Lower leg skin (tissue), 4 donors: Measurements from ENCODE around the gene UTF1. TPM values are rescaled to one million over a fixed set of nuclear protein-coding genes. Genes with fewer than 3 reads are reported as not detected.

Experiments used
- DNase-seq, 2 donors: peaks; one replicate each; pipeline ENCODE4 v3.0.0-alpha.2; 2019; ENCODE audit warnings: low spot score in 2 of 2
- H3K4me3 ChIP-seq: fragments of 200-600 bp; sonication (generic); 2 replicates; pipeline ENCODE4 v1.5.1; 2017; ENCODE audit warnings: mild to moderate bottlenecking, low read depth; ENCODE audit not compliant: poor library complexity, severe bottlenecking
- POLR2A ChIP-seq, 2 donors: fragments of 450-650 bp; IDR thresholded peaks; one replicate each; pipeline ENCODE4 v1.6.1; 2016 to 2017; ENCODE audit warnings: antibody characterized with exemption in 2 of 2, mild to moderate bottlenecking in 1 of 2, moderate library complexity in 1 of 2
- WGBS, 2 donors: methylation state at CpG; one replicate each; pipeline ENCODE4 v1.1.5; 2018; 5-methylcytosine and 5-hydroxymethylcytosine counted together
- intact Hi-C: fragments of 100-400 bp; cut with DNase I; formaldehyde crosslinking; loops from one replicate; pipeline ENCODE4 v1.15.0; 2023; ENCODE audit warnings: low total_unique reads
- total RNA-seq, 4 donors: library from RNA; depleted of rRNA; stranded (reverse); fragments of >200 nt; gene quantifications; one replicate each; pipeline ENCODE4 v1.1.0, GENCODE V29; 2016
- TF ChIP-seq, protein P1 (sequence below), 3 donors: fragments of 450-650 bp; IDR thresholded peaks; one replicate each; pipeline ENCODE4 v1.5.1; 2016; ENCODE audit warnings: antibody characterized with exemption in 3 of 3, mild to moderate bottlenecking in 3 of 3, moderate library complexity in 2 of 3

Gene UTF1
- total RNA-seq, 4 donors from 2014 or later = not detected

DNA sequence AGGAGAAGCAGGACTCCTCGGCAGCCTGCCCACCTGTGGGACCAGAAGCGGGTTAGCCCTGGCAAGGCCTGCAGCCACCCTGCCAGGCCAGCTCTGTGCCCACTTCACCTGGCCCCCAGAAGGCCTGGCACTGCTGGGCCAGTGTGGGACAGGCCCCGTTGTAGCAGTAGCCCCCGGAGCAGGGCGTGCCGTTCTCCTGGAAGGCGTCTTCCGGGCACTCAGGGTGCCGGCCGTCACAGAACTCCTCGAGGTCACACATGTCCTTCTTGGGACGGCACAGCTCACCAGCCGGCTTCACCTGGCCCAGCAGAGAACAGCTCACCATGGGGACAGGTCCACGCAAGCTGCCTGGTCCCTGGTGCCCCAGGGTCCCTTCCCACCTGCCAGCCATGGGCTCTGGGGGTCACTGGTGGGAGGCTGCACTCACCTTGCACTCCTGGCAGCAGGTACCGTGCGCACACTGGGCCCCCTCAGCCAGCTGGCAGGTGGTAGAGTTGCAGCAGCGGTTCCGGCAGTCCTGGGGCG lies 40.8 kb downstream of the UTF1 start:
- DNase-seq = no peak
- WGBS, 2 donors = 82 to 84% methylated on average over 8 to 19 of the region's 19 CpGs
- intact Hi-C loops = no loop called here
- no peak for TF ChIP-seq POLR2A (IDR thresholded peaks at IDR 0.05)
- TF ChIP-seq, protein P1, sequence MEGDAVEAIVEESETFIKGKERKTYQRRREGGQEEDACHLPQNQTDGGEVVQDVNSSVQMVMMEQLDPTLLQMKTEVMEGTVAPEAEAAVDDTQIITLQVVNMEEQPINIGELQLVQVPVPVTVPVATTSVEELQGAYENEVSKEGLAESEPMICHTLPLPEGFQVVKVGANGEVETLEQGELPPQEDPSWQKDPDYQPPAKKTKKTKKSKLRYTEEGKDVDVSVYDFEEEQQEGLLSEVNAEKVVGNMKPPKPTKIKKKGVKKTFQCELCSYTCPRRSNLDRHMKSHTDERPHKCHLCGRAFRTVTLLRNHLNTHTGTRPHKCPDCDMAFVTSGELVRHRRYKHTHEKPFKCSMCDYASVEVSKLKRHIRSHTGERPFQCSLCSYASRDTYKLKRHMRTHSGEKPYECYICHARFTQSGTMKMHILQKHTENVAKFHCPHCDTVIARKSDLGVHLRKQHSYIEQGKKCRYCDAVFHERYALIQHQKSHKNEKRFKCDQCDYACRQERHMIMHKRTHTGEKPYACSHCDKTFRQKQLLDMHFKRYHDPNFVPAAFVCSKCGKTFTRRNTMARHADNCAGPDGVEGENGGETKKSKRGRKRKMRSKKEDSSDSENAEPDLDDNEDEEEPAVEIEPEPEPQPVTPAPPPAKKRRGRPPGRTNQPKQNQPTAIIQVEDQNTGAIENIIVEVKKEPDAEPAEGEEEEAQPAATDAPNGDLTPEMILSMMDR (IDR thresholded peaks at IDR 0.05) = no peak
- no peak overlapping the region for H3K4me3 ChIP-seq

DNA sequence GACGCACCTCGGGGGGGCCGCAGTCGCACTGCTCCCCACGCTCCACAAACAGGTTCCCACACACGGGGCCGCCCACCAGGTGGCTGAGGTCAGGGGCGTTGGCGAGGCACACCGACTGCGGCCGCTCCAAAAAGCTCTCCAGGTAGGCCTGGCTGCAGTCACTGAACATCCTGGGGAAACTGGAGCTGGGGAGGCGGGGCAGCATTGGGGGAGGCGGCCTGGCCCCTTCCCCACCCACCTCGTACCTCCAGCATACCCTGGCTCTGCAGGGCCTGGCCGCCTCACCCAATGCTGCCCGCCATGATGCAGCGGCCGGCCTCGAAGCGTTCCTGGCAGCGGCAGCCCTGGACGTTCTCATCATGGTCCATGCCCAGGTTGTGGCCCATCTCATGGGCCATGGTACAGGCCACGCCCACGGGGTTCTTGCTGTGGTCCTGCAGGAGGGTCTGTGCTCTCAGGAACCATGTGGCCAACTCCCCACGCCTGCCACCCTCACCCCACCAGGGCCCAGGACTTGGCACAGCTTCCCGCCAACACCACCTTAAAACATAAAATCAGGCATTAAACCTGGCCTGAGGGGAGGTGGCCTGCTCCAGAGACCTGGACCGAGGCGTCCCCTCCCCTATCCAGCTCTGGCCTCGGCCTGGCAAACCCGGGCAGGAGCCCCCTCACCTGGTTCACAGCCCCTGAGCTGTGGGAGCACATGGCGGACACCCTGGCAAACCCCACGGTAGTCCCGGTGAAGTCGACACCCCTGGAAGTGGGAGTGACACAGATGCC lies 41.7 kb downstream of the UTF1 start:
- no peak overlapping the region for H3K4me3 ChIP-seq
- TF ChIP-seq, protein P1 (IDR thresholded peaks at IDR 0.05) = no peak
- no peak for TF ChIP-seq POLR2A (IDR thresholded peaks at IDR 0.05)
- WGBS, 2 donors = 75 to 77% methylated on average over 21 to 27 of the region's 35 CpGs
- intact Hi-C loops = no loop called here
- DNase-seq = no peak

DNA sequence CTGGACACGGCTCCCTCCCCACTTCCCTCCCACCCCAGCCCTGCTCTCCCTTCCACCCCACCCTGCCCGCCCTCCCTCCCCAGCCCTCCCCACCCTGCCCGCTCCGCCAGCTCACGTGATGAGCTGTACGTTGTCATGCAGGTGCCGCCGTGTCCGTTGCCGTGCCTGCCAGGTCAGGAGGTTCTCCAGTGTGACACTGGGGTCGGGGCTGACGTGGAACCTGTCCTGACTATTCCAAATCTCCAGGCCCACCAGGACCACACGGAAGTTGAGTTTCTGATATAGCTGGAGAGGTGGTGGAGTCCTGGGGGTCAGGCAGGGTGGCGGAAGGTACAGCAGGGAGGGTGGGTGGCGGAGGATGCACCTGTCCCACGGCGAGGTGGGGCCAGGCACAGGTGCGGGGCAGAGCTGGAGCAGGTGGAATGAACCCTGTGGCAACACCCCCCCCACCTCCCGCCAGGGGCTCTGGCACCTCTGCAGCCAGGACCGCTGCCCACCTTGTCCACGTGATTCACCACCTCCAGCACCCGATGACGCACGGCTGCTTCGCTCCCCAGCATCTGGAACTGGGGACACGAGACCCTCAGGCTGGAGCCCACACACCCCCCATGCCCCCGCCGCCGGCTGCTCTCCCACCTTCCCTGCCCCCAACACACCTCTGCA lies 42.4 kb downstream of the UTF1 start:
- TF ChIP-seq, protein P1 (IDR thresholded peaks at IDR 0.05) = no peak
- TF ChIP-seq POLR2A (IDR thresholded peaks at IDR 0.05) = no peak
- no peak for DNase-seq
- intact Hi-C loops = no loop called here
- no peak overlapping the region for H3K4me3 ChIP-seq
- 76 to 84% methylated on average over 24 to 26 of the region's 29 CpGs for WGBS, 2 donors

DNA sequence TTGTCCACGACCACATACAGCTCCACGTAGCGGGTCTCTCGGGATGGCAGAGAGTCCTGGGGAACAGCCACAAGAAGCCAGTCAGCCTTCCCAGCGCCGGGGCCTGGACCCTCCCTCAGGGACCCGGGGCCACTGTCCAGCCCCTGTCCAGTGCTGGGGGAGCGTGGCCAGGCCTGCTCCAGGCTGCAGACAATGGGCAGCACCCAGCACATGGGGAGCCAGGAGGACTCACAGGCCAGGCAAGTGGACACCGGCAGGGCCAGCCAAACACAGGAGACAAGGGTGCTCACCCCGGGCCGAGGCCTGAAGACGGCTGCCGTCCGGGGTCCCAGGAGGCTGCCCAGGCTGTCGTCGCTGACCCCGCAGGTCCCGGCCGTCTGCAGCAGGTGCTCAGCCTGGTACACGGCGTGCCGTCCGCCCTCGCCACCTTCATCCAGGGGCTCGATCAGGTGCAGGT lies 43.0 kb downstream of the UTF1 start:
- H3K4me3 ChIP-seq = no peak overlapping the region

DNA sequence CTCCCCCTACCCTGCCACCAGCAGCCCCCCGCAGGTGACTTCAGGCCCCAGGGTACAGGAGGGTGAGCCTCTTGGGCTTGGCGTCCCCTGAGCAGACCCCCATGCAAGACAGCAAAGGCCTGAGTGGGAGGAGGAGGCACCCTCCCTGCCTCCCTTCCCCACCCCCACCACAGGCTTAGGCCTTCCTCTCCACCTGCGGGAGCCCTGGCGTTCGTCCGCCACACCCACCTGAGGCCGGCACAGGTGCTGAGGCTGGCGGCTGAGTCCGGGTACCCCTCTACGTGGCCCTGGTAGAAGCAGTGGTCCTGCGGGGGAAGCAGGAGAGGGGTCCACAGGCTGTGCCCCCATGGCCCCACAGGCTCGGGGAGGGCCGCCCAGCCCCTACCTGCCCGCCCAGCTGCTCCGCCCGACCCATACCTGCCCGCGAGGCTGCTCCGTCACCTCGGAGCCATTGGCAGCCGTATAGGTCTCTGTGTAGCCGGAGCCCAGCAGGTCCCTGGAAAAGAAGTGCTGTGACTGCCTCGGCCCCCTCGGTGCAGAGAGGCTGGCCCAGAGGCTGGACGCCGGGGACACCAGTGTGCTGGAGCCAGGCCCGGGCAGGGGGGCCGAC lies 43.6 kb downstream of the UTF1 start:
- no peak overlapping the region for H3K4me3 ChIP-seq
- intact Hi-C loops = no loop called here
- DNase-seq = no peak
- TF ChIP-seq, protein P1 (IDR thresholded peaks at IDR 0.05) = no peak
- TF ChIP-seq POLR2A (IDR thresholded peaks at IDR 0.05) = no peak
- WGBS, 2 donors = 68 to 82% methylated on average over 6 to 27 of the region's 28 CpGs

More for the DNA sequence above, 43.0 kb downstream of the UTF1 start:
- TF ChIP-seq POLR2A (IDR thresholded peaks at IDR 0.05) = no peak
- TF ChIP-seq, protein P1 (IDR thresholded peaks at IDR 0.05) = no peak
- no peak for DNase-seq
- WGBS, 2 donors = 86 to 90% methylated on average over 13 to 24 of the region's 25 CpGs
- intact Hi-C loops = no loop called here
